22Rv1 (cell line): ENCODE measurements around the gene LYPD5.

Source experiments
- CTCF ChIP-seq: fragments of 450-650 bp; IDR thresholded peaks from 2 replicates; pipeline ENCODE4 v1.5.1; 2017; ENCODE audit warnings: mild to moderate bottlenecking
- ZFX ChIP-seq: fragments of 450-650 bp; IDR thresholded peaks from 2 replicates; pipeline ENCODE4 v1.6.1; 2017; ENCODE audit warnings: antibody characterized with exemption, borderline replicate concordance

DNA sequence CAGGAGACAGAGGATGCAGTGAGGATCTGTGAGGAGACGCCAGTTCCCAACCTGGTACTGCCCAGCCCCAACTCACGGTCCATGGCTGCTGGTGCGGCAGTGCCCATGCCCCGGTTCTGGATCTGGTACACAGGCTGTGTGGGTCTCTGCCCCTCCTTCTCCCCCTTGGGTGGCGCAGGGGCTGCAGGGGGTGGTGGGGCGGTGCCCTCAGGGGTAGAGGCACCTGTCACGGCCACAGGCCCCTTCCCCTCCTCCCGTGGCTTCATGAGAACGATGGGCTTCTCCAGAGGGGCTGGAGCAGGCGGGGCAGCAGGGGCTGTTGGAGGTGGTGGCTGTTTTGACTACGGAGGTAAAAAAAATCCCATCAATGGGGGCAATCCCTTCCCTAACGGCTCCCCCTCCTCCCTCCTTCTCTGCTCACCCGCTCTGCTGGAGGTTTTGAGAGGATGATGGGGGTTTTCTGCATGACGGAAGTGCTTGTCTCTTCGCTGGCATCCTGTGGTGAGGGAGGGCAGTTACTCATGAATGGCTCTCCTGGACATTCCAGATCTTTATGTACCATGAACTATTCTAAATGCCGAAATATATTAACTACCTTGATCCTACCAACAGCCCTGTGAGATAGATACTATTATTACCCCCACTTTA, 54.6 kb downstream of the LYPD5 start:
- no peak for TF ChIP-seq CTCF
- no peak for TF ChIP-seq ZFX
